CD14-positive monocyte (primary cell): Measurements from ENCODE around the gene MYO1D. TPM values are rescaled to one million over a fixed set of nuclear protein-coding genes. Genes with fewer than 3 reads are reported as not detected.

ENCODE experiments used
- DNase-seq, 3 donors: peaks; one replicate each; pipeline ENCODE4 v3.0.0-alpha.2; 2011 to 2022
- H2AFZ ChIP-seq: 2 replicates; pipeline ENCODE4 v1.6.0; 2012; ENCODE audit warnings: mild to moderate bottlenecking, low read depth, low read length, inconsistent platforms; ENCODE audit not compliant: insufficient read depth, poor library complexity, severe bottlenecking
- H3K27ac ChIP-seq, 2 donors: 1 replicate in 1 of 2; 2 replicates in 1 of 2; pipeline ENCODE4 v1.5.1; 2012 to 2013; ENCODE audit warnings: low read length in 2 of 2, control low read depth in 1 of 2, inconsistent platforms in 1 of 2, low read depth in 1 of 2, mild to moderate bottlenecking in 1 of 2
- H3K27me3 ChIP-seq, 2 donors: one replicate each; pipeline versions ENCODE4 v1.6.0 to v1.6.1; 2011 to 2013; ENCODE audit warnings: low read length in 2 of 2; ENCODE audit not compliant: control insufficient read depth in 2 of 2, insufficient read depth in 2 of 2
- H3K36me3 ChIP-seq, 2 donors: replicated peaks in 1 of 2; 1 replicate in 1 of 2; 2 replicates in 1 of 2; pipeline versions ENCODE4 v1.5.1 to v1.6.1; 2012 to 2013; ENCODE audit warnings: low read length in 2 of 2, control low read depth in 1 of 2, inconsistent platforms in 1 of 2, mild to moderate bottlenecking in 1 of 2; ENCODE audit not compliant: insufficient read depth in 2 of 2, control insufficient read depth in 1 of 2
- H3K4me1 ChIP-seq, 2 donors: 1 replicate in 1 of 2; 2 replicates in 1 of 2; pipeline versions ENCODE4 v1.5.1 to v1.6.1; 2012 to 2013; ENCODE audit warnings: low read length in 2 of 2, control low read depth in 1 of 2, inconsistent platforms in 1 of 2, mild to moderate bottlenecking in 1 of 2, moderate library complexity in 1 of 2; ENCODE audit not compliant: insufficient read depth in 2 of 2, control insufficient read depth in 1 of 2
- H3K4me2 ChIP-seq: replicated peaks from 2 replicates; pipeline ENCODE3; 2012; ENCODE audit warnings: low read length, moderate library complexity, mild to moderate bottlenecking; ENCODE audit not compliant: poor library complexity, severe bottlenecking; ENCODE audit errors: extremely low read depth
- H3K4me3 ChIP-seq, 3 experiments: fragments of 200-600 bp in 1 of 3; sonication (generic) in 1 of 3; replicated peaks in 1 of 3; 1 replicate in 2 of 3; 2 replicates in 1 of 3; pipeline ENCODE4 v1.5.1; 2011 to 2013; ENCODE audit warnings: low read length in 3 of 3, mild to moderate bottlenecking in 3 of 3, control low read depth in 2 of 3, low read depth in 2 of 3, inconsistent platforms in 1 of 3, moderate library complexity in 1 of 3
- H3K79me2 ChIP-seq: 2 replicates; pipeline ENCODE4 v1.6.0; 2012; ENCODE audit warnings: mild to moderate bottlenecking, control low read depth, inconsistent platforms, low read length, moderate library complexity; ENCODE audit not compliant: insufficient read depth
- H3K9ac ChIP-seq: 2 replicates; pipeline ENCODE4 v1.6.0; 2017; ENCODE audit warnings: low read length, mild to moderate bottlenecking; ENCODE audit not compliant: insufficient read depth, poor library complexity, severe bottlenecking
- H3K9me3 ChIP-seq, 2 donors: replicated peaks in 1 of 2; 1 replicate in 1 of 2; 2 replicates in 1 of 2; pipeline versions ENCODE4 v1.5.1 to v1.6.1; 2012 to 2013; ENCODE audit warnings: low read length in 2 of 2, control low read depth in 1 of 2; ENCODE audit not compliant: control insufficient read depth in 1 of 2, insufficient read depth in 1 of 2
- H4K20me1 ChIP-seq: 2 replicates; pipeline ENCODE4 v1.6.0; 2012; ENCODE audit warnings: mild to moderate bottlenecking, low read length, control low read depth, moderate library complexity; ENCODE audit not compliant: insufficient read depth
- H3K27ac Mint-ChIP-seq, 7 donors: one replicate each; pipeline ENCODE4 v1.8.0; 2020; ENCODE audit warnings: mild to moderate bottlenecking in 7 of 7, mixed read lengths in 7 of 7, moderate library complexity in 6 of 7, inconsistent platforms in 2 of 7
- H3K27me3 Mint-ChIP-seq, 3 donors: one replicate each; pipeline ENCODE4 v1.8.0; 2021 to 2022; ENCODE audit warnings: low read depth in 3 of 3, mild to moderate bottlenecking in 3 of 3, mixed read lengths in 3 of 3, moderate library complexity in 3 of 3, inconsistent platforms in 1 of 3
- H3K36me3 Mint-ChIP-seq, 2 donors: one replicate each; pipeline ENCODE4 v1.8.0; 2020; ENCODE audit warnings: mixed read lengths in 2 of 2, inconsistent platforms in 1 of 2, mild to moderate bottlenecking in 1 of 2
- H3K4me1 Mint-ChIP-seq: one replicate; pipeline ENCODE4 v1.8.0; 2020; ENCODE audit warnings: mild to moderate bottlenecking, mixed read lengths
- H3K4me3 Mint-ChIP-seq, 2 donors: one replicate each; pipeline ENCODE4 v1.8.0; 2020; ENCODE audit warnings: mild to moderate bottlenecking in 2 of 2, mixed read lengths in 2 of 2, moderate library complexity in 1 of 2
- H3K9me3 Mint-ChIP-seq, 7 donors: one replicate each; pipeline ENCODE4 v1.8.0; 2020 to 2022; ENCODE audit warnings: mixed read lengths in 7 of 7, mild to moderate bottlenecking in 6 of 7, moderate library complexity in 6 of 7, inconsistent platforms in 2 of 7
- CTCF ChIP-seq: fragments of 200-600 bp; IDR thresholded peaks from one replicate; pipeline ENCODE4 v1.8.0; 2022; ENCODE audit warnings: antibody characterized with exemption, mild to moderate bottlenecking
- WGBS: methylation state at CpG from one replicate; pipeline ENCODE4 v1.1.5; 2013; ENCODE audit warnings: missing lambda C conversion rate; ENCODE audit not compliant: insufficient coverage; 5-methylcytosine and 5-hydroxymethylcytosine counted together
- intact Hi-C, 2 donors: fragments of 100-400 bp; cut with micrococcal nuclease; formaldehyde crosslinking; loops; one replicate each; pipeline versions ENCODE4 v1.15.0 to v1.15.1; 2023
- polyA plus RNA-seq, 3 donors: library from polyadenylated mRNA; depleted of rRNA in 1 of 3; unstranded in 2 of 3; stranded (reverse) in 1 of 3; fragments of 300-500 nt in 2 of 3; fragments of >200 nt in 1 of 3; fragmentation: Illumina TruSeq in 2 of 3; gene quantifications; 1 replicate in 2 of 3; 2 replicates in 1 of 3; pipeline ENCODE4 v1.2.3, GENCODE V29; 2012 to 2021

Gene MYO1D
- polyA plus RNA-seq, 3 donors: 0.22 to 0.39 (median 0.26) TPM

GRCh38 chr17:32519228-32520103 lies 357.5 kb downstream of the MYO1D start:
- H3K27ac Mint-ChIP-seq: no peak overlapping the region
- peaks cover 20% of the 10 kb centered on the region for H3K4me1 Mint-ChIP-seq
- no peaks in the 10 kb centered on the region for H3K36me3 ChIP-seq
- WGBS: 1% methylated on average over 54 of the region's 61 CpGs
- peaks cover 6 to 17% of the 10 kb centered on the region in 2 donors for H3K36me3 Mint-ChIP-seq
- peaks cover 15 to 19% of the 10 kb centered on the region in 2 donors for H3K4me1 ChIP-seq
- H3K79me2 ChIP-seq: no peaks in the 10 kb centered on the region
- intact Hi-C loops: loop anchor here in 1 of 2 donors (10.0 kb wide), 1 partner anchor 55 kb away; no protein-coding TSS in a partner anchor
- TF ChIP-seq CTCF: no peak
- H3K9ac ChIP-seq: peak overlapping the region; percentile 39
- peaks cover 0 to 21% (median 4%) of the 10 kb centered on the region in 7 donors for H3K9me3 Mint-ChIP-seq
- peak overlapping the region; percentile 72 for H3K4me2 ChIP-seq
- peaks cover 45 to 48% (median 48%) of the 10 kb centered on the region in 3 donors for H3K27me3 Mint-ChIP-seq
- H2AFZ ChIP-seq: peak overlapping the region; percentile 73
- peak overlapping the region; percentile 61 to 93 for H3K4me3 Mint-ChIP-seq
- no peak for DNase-seq
- no peak overlapping the region for H3K27ac ChIP-seq
- peak overlapping the region; percentile 13 to 68 (median 32) for H3K4me3 ChIP-seq
- no peaks in the 10 kb centered on the region for H4K20me1 ChIP-seq
- peaks cover 30 to 41% of the 10 kb centered on the region in 2 donors for H3K27me3 ChIP-seq
- H3K9me3 ChIP-seq: no peaks in the 10 kb centered on the region

- Histone ChIP-seq H3K4me3 (peak overlapping the region; percentile 13 to 68 (median 32)), H3K4me1 (peaks cover 15 to 19% of the 10 kb centered on the region in 2 donors), H4K20me1 (no peaks in the 10 kb centered on the region), H3K27me3 (peaks cover 30 to 41% of the 10 kb centered on the region in 2 donors), H3K36me3 (no peaks in the 10 kb centered on the region), H2AFZ (peak overlapping the region; percentile 73), H3K27ac (no peak overlapping the region), H3K9me3 (no peaks in the 10 kb centered on the region), H3K9ac (peak overlapping the region; percentile 39), H3K4me2 (peak overlapping the region; percentile 72), H3K79me2 (no peaks in the 10 kb centered on the region)
- H3K4me3 Mint-ChIP-seq: peak overlapping the region; percentile 53 to 93
- 33% methylated on average over 22 of the region's 31 CpGs for WGBS
- peaks cover 45 to 48% (median 45%) of the 10 kb centered on the region in 3 donors for H3K27me3 Mint-ChIP-seq
- H3K36me3 Mint-ChIP-seq: peaks cover 6 to 17% of the 10 kb centered on the region in 2 donors
- peaks cover 20% of the 10 kb centered on the region for H3K4me1 Mint-ChIP-seq
- peaks cover 0 to 21% (median 4%) of the 10 kb centered on the region in 7 donors for H3K9me3 Mint-ChIP-seq
- intact Hi-C loops: no loop called here
- H3K27ac Mint-ChIP-seq: no peak overlapping the region
- DNase-seq: no peak
- TF ChIP-seq CTCF: no peak
Observed at GRCh38 chr17:32518646-32519227, 358.2 kb downstream of the MYO1D start.
